ENCODE measurements around the gene BCL7B.

DNA sequence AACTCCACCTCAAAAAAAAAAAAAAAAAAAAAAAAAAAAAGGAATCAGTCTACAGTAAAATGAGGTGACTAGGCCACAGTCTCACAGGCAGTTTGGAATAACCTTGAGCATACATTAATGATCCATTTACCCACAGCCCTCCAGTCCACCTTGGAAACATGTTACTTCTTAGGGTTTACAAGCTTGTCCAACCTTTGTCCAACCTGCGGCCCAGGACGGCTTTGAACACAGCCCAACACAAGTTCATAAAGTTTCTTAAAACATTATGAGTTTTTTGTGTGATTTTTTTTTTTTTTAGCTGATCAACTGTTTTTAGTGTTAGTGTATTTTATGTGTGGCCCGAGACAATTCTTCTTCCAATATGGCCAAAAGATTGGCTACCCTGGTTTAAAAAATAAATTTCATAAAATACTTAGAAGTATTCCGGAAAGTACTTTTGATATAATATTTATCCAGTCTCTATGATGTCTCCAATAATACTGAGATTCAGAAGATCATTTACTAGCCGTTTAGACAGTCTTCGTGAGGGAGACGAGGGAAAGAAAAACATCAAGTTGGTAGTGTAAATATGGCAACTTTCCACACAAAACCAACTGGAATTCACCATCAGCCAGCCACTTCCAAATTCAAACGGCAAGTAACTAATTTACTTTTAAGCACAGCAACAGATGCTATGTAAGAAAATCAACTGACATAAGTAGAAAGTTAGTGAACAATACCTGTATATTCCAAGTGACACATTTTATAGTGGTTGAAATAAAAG lies 45.3 kb downstream of the BCL7B start:
- TF ChIP-seq, protein P1, sequence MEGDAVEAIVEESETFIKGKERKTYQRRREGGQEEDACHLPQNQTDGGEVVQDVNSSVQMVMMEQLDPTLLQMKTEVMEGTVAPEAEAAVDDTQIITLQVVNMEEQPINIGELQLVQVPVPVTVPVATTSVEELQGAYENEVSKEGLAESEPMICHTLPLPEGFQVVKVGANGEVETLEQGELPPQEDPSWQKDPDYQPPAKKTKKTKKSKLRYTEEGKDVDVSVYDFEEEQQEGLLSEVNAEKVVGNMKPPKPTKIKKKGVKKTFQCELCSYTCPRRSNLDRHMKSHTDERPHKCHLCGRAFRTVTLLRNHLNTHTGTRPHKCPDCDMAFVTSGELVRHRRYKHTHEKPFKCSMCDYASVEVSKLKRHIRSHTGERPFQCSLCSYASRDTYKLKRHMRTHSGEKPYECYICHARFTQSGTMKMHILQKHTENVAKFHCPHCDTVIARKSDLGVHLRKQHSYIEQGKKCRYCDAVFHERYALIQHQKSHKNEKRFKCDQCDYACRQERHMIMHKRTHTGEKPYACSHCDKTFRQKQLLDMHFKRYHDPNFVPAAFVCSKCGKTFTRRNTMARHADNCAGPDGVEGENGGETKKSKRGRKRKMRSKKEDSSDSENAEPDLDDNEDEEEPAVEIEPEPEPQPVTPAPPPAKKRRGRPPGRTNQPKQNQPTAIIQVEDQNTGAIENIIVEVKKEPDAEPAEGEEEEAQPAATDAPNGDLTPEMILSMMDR (IDR thresholded peaks at IDR 0.05), result no peak
- no peak for TF ChIP-seq ZFX (IDR thresholded peaks at IDR 0.05; ENCODE audit: borderline replicate concordance)
